ENCODE measurements around the gene PLEKHG4.

PLEKHG4 gene

DNA sequence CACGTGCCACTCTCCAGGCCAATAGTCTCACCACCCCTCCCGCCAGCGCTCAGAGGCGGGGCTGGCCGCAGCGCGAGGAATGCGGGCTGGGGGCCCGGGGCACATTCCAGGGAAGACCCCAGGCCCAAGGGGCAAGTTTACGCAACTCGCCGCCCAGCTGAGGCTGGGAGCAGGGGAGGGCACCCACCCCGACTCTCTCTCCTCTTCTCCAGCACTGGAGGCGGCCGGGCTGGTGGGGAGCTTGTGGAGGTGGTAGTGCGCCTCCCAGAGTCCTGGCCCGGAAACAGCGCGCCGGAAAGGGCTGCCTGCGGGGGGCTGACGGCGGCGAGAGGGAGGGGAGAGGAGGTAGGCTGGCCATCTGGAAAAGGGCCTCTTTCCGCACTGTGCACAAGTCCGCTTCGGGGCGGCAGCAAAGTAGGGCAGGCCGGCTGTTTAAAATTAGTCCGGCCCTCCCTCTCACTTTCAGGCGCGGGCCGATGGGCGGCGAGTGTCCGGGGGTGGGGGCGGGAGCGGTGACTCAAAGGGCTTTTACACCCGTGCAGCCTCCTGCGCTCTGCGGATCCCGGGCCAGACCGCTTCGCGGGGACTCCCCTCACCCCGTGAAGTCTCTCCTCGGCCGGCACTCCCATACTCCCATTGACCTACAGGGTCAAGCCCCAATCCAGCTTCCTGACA, 33.1 kb upstream of the PLEKHG4 start:
- DNase-seq (ENCODE audit: low read depth): peak; percentile 21

- no peak for DNase-seq (ENCODE audit: low read depth)
Observed at GRCh38 chr16:67246756-67247191, 32.6 kb upstream of the PLEKHG4 start.

GRCh38 chr16:67247192-67248072, 31.9 kb upstream of the PLEKHG4 start, which contains the start of gene FHOD1:
FHOD1 (minus strand) TSS chr16:67247481; CDS start chr16:67247410, 71 bp downstream.
- DNase-seq (ENCODE audit: low read depth): peak; percentile 95

DNA sequence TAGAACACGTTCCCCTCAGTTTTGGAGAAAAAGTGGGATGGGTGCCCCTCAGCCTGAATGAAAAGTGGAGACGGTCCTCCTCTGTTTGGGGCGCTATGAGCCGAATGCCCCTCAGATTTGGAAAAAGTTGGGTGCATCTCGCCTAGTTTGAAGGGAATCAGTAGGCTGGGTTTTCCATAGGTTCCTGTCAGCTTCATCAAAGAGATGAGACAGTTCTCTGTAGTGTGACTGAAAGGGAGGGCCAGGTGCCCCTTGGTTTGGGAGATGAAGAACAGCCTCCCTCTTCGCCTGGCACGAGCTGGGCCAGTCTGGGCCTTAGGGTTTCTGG, 31.3 kb upstream of the PLEKHG4 start:
- DNase-seq (ENCODE audit: low read depth): no peak

DNA sequence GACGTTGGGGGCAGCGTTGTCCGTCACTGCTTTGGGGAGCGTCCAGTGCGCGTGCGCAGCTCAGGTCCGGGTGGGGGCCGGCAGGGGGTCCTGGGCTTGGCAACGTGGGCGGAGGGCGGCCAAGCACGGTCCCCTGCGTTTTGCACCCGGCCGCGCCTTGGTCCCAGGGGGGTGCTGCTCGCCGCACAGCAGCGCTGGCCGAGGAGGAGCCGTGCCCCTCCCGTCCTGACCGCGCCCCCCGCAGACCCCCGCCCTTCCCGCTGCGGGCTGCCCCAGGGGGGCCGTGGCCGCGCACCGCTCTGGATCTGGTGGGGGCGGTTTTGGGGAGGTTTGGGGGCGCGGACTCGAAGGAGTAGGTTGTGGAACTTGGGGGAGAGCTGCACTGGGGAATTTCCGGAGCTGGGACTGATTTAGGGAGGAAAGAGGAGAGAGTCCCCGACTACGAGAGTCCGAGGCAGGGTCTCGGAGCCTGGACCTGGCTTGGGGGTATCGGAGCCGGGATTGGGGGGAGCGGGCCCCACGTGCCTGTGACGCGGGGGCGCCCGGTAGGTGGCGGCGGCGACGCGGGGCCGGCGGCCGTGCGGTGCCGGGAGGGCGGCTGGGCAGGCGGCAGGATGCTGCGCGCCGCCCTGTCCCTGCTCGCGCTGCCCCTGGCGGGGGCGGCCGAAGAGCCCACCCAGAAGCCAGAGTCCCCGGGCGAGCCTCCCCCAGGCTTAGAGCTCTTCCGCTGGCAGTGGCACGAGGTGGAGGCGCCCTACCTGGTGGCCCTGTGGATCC, 30.7 kb upstream of the PLEKHG4 start, which contains the start of gene SLC9A5:
SLC9A5 (plus strand) TSS at position 579 of the 777 bp plus-strand sequence; CDS start at position 615, 36 bp downstream.
- DNase-seq (ENCODE audit: low read depth): no peak

GRCh38 chr16:67249178-67250044, 29.9 kb upstream of the PLEKHG4 start:
- DNase-seq (ENCODE audit: low read depth): no peak

DNA sequence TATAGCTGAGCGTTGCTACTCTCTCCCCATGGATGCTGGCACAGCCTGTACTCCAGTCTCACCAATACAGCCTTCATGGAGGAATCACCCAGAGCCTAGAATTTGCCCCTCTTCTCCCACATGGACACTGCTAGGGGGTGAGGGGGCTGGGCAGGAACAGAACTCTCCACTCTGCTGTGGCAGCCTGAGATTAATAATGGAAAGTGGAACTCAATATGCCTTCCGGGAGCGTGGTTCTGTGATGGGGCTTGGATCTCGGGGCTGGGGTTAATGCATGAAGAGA, 29.3 kb upstream of the PLEKHG4 start:
- DNase-seq (ENCODE audit: low read depth): no peak

DNA sequence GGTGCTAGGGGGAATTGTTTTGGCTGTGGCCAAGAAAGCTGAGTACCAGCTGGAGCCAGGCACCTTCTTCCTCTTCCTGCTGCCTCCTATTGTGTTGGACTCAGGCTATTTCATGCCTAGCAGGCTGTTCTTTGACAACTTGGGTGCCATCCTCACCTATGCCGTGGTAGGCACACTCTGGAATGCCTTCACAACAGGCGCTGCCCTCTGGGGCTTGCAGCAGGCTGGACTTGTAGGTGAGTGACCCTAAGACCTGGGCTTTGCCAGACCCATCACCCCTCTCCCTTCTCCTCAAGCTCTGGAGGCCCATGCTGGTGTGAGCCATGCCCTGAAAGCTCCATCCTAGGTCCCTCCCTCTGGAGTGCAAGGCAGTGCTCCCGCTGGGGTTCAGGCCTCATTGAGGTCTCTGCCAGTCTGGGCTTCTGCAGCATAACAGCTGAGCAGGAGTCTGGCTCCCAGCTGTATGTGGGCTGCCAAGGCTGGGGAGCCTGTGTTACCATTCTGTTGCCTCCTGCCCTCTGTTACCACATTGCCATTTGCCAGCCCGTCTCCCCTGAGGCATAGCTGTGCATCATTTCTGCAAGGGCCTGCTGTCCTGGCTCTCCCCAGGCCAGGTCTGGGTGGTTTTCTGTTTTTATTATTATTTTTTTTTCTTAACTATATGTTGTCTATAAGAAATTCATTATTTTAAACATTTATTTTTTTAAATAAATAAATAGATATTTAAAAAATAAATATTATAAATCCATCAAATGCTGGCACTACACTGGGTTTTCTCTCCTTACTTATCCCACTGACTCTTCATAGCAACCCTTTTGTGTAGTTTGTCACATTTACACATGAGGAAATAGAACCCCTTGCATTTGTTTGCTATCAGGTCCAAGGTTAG, 26.5 kb upstream of the PLEKHG4 start:
- DNase-seq (ENCODE audit: low read depth): no peak

- DNase-seq (ENCODE audit: low read depth): no peak
Observed at GRCh38 chr16:67254801-67255552, 24.4 kb upstream of the PLEKHG4 start.

DNA sequence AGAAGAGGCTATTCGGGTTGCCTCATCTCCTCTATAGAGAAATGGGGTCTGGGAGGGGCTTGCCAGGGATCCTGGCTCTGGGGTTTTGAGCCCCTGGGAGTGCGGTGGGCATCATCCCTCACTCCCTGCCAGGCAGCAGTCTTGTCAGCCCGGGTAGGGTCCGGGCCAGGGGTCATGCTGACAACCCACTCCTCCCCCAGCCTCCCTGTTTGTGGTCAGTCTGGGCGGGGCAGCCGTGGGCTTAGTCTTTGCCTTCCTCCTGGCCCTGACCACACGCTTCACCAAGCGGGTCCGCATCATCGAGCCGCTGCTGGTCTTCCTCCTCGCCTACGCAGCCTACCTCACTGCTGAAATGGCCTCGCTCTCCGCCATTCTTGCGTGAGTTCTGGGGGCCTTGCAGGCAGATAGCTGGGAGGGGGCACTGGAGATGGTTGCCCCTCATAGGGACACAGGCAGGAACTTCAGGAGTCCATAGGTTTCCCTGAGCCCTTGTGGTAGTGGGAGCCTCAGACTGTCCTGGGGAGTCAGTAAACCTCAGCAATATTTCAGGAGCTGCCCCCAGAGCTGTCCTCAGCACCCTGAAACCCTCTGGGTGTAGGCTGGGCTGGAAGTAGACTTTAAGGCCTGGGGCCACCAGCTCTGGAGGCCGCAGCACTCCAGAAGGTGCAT, 23.6 kb upstream of the PLEKHG4 start:
- DNase-seq (ENCODE audit: low read depth): no peak

GRCh38 chr16:67256701-67257230, 22.6 kb upstream of the PLEKHG4 start:
- DNase-seq (ENCODE audit: low read depth): no peak

DNA sequence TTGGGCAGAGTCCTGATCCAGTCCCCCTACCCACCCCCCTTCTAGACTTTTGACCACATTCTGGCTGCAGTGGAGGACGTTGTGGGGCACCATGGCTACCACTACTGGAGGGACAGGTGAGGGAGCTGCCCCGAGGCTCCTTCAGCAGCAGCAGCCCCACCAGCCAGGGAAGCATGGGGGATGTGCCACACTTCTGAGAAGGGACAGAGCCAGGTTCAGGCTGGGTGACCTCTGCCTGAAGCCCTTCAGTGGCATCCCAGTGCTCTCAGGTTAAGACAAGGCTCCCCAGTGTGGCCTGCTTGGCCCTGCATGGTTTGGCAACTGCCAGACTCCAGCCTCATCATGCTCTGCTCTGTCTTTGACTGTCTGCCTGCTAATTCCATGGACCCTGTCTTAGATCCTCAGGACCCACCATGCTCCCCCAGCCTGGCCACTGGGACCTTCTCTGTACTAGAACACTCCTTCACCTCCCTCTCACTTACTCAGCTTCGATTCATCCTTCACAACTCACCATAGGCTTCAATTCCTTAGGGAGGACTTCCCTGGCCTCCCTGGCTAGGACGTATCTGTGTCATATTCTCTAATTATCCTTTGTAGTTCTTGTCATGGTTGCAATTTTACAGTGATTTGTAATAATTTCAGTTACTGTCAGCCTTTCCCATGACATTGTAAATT, 21.7 kb upstream of the PLEKHG4 start:
- DNase-seq (ENCODE audit: low read depth): no peak

- no peak for DNase-seq (ENCODE audit: low read depth)
Observed at GRCh38 chr16:67258161-67258835, 21.0 kb upstream of the PLEKHG4 start.

DNA sequence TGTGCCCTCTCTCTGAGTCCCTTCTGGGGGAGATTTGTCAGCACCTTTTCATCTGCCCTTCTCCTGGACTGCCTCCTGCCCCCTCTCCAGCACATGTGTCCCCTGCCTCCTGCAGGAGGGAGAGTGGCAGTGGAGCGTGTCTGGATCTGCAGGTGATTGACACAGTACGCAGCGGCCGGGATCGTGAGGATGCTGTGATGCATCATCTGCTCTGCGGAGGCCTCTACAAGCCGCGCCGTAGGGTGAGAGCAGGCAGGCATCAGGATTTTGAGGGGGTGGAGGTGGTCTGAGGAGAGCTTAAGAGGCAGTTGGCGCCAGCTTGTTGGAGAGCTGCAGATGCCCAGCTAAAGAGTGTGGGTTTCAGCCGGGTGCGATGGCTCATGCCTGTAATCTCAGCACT, 19.6 kb upstream of the PLEKHG4 start:
- DNase-seq (ENCODE audit: low read depth): no peak

DNA sequence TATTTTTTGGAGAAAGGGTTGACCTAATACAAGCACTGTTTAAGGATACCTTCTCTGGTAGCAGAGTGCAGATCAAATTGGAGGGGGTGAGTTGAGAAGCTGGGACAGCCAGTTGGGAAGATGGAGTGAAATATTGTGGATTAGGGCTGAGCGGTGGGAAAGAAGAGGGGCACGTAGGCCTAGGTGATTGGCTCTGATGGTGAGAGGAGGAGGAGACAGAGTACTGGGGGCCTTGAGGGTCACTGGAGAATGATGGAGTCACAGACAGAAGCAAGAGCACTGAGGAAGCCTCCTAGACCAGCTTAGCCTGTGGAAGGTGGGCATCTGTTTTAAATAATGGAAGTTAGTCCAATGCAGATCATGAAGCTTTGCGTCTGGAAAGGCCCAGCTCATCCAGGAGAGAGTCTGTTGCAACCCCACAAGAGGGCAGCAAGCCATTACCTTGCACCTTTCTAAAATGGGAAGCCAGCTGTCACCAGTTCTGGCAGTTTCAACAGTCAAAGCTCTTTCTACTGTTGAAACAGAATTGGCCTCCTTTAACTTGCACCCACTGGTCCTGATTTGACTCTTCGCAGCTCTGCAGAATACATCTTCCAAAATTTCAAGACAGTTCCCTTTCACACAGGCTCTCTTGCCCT, 18.8 kb upstream of the PLEKHG4 start:
- DNase-seq (ENCODE audit: low read depth): no peak

DNA sequence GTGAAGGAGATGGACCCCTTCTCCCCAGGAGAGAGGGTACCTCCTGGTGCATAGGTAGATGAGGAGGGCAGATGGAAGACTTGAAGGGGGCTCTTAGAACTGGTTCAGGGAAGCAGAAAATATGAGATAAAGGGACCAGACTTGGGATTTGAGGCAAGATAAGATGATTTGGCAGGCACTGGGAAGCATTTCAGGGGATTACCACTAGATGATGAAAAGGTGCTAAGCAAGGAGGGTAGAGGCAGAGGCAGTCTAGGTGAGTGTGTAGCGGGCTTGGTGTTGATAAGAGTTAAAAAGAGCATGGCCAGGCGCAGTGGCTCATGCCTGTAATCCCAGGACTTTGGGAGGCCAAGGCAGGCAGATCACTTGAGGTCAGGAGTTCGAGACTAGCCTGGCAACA, 16.1 kb upstream of the PLEKHG4 start:
- no peak for DNase-seq (ENCODE audit: low read depth)

DNA sequence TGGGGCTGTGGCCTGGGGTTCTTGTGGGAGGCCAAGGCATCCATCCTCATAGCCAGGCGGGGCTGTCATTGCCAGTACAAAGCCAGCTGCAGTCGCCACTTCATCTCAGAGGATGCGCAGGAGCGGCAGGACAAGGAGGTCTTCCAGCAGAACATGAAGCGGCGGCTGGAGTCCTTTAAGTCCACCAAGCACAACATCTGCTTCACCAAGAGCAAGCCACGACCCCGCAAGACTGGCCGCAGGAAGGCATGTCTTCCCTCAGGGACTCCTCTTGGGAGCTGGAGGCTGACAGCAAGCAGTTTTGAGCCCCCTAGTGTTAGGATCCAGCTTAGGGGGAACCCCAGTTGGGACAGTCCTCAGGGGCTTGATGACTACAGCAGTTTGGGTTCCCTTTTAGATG, 15.1 kb upstream of the PLEKHG4 start:
- DNase-seq (ENCODE audit: low read depth): no peak

- DNase-seq (ENCODE audit: low read depth): no peak
Observed at GRCh38 chr16:67264866-67265265, 14.5 kb upstream of the PLEKHG4 start.
